GM23338 (cell line): ENCODE measurements around the gene SP140L. TPM values are rescaled to one million over a fixed set of nuclear protein-coding genes. Genes with fewer than 3 reads are reported as not detected.

ENCODE experiments used
- CREB1 ChIP-seq: fragments of 250-450 bp; sonication (Bioruptor Pico); IDR thresholded peaks from 2 replicates; pipeline ENCODE4 v1.5.0; 2020; ENCODE audit warnings: low read depth, mild to moderate bottlenecking, moderate library complexity
- CTCF ChIP-seq, 2 experiments: fragments of 200-600 bp in 1 of 2; sonication (generic) in 1 of 2; conservative IDR thresholded peaks; 2 replicates each; pipeline versions ENCODE4 v1.5.1 to v1.6.1; 2016 to 2017; ENCODE audit warnings: antibody characterized with exemption in 2 of 2, low read depth in 2 of 2, mild to moderate bottlenecking in 2 of 2, moderate library complexity in 1 of 2
- EZH2phosphoT487 ChIP-seq: fragments of 200-600 bp; sonication (generic); IDR thresholded peaks from one replicate; pipeline ENCODE4 v1.8.1; 2018; ENCODE audit warnings: antibody characterized with exemption; ENCODE audit not compliant: unreplicated experiment
- JUNB ChIP-seq: IDR thresholded peaks from one replicate; pipeline ENCODE4 v1.6.1; 2016; ENCODE audit warnings: antibody characterized with exemption; ENCODE audit not compliant: unreplicated experiment
- NANOG ChIP-seq: IDR thresholded peaks from 2 replicates; pipeline ENCODE4 v1.6.1; 2016; ENCODE audit warnings: antibody characterized with exemption, borderline replicate concordance
- ZNF114 ChIP-seq: fragments of 250-450 bp; sonication (Bioruptor Pico); IDR thresholded peaks from 2 replicates; pipeline ENCODE4 v1.5.0; 2020; ENCODE audit warnings: mild to moderate bottlenecking, moderate library complexity
- ZNF331 ChIP-seq: fragments of 250-450 bp; sonication (Bioruptor Pico); IDR thresholded peaks from 2 replicates; pipeline ENCODE4 v1.5.0; 2020; ENCODE audit warnings: low read depth, mild to moderate bottlenecking, moderate library complexity
- polyA plus RNA-seq: library from polyadenylated mRNA; unstranded; fragments of >200 nt; fragmentation: Nextera tagmentation; extraction: Ambion mirVana; gene quantifications from 2 replicates; pipeline ENCODE4 v1.2.1, GENCODE V29; 2016
- total RNA-seq: library from RNA; depleted of rRNA; stranded (reverse); fragments of >200 nt; shearing (Covaris generic); gene quantifications from 2 replicates; pipeline ENCODE4 v1.2.3, GENCODE V29; 2014
- TF ChIP-seq, protein P1 (sequence below): fragments of 250-450 bp; sonication (Bioruptor Pico); IDR thresholded peaks from 2 replicates; pipeline ENCODE4 v1.5.0; 2020; ENCODE audit warnings: mild to moderate bottlenecking, moderate library complexity

The SP140L gene
- total and polyA plus RNA-seq, 2 experiments from 2014 or later: 1.3 to 1.7 TPM

GRCh38 chr2:230325316-230326243, 1.4 kb upstream of the SP140L start (continued):
- TF ChIP-seq, protein P1, sequence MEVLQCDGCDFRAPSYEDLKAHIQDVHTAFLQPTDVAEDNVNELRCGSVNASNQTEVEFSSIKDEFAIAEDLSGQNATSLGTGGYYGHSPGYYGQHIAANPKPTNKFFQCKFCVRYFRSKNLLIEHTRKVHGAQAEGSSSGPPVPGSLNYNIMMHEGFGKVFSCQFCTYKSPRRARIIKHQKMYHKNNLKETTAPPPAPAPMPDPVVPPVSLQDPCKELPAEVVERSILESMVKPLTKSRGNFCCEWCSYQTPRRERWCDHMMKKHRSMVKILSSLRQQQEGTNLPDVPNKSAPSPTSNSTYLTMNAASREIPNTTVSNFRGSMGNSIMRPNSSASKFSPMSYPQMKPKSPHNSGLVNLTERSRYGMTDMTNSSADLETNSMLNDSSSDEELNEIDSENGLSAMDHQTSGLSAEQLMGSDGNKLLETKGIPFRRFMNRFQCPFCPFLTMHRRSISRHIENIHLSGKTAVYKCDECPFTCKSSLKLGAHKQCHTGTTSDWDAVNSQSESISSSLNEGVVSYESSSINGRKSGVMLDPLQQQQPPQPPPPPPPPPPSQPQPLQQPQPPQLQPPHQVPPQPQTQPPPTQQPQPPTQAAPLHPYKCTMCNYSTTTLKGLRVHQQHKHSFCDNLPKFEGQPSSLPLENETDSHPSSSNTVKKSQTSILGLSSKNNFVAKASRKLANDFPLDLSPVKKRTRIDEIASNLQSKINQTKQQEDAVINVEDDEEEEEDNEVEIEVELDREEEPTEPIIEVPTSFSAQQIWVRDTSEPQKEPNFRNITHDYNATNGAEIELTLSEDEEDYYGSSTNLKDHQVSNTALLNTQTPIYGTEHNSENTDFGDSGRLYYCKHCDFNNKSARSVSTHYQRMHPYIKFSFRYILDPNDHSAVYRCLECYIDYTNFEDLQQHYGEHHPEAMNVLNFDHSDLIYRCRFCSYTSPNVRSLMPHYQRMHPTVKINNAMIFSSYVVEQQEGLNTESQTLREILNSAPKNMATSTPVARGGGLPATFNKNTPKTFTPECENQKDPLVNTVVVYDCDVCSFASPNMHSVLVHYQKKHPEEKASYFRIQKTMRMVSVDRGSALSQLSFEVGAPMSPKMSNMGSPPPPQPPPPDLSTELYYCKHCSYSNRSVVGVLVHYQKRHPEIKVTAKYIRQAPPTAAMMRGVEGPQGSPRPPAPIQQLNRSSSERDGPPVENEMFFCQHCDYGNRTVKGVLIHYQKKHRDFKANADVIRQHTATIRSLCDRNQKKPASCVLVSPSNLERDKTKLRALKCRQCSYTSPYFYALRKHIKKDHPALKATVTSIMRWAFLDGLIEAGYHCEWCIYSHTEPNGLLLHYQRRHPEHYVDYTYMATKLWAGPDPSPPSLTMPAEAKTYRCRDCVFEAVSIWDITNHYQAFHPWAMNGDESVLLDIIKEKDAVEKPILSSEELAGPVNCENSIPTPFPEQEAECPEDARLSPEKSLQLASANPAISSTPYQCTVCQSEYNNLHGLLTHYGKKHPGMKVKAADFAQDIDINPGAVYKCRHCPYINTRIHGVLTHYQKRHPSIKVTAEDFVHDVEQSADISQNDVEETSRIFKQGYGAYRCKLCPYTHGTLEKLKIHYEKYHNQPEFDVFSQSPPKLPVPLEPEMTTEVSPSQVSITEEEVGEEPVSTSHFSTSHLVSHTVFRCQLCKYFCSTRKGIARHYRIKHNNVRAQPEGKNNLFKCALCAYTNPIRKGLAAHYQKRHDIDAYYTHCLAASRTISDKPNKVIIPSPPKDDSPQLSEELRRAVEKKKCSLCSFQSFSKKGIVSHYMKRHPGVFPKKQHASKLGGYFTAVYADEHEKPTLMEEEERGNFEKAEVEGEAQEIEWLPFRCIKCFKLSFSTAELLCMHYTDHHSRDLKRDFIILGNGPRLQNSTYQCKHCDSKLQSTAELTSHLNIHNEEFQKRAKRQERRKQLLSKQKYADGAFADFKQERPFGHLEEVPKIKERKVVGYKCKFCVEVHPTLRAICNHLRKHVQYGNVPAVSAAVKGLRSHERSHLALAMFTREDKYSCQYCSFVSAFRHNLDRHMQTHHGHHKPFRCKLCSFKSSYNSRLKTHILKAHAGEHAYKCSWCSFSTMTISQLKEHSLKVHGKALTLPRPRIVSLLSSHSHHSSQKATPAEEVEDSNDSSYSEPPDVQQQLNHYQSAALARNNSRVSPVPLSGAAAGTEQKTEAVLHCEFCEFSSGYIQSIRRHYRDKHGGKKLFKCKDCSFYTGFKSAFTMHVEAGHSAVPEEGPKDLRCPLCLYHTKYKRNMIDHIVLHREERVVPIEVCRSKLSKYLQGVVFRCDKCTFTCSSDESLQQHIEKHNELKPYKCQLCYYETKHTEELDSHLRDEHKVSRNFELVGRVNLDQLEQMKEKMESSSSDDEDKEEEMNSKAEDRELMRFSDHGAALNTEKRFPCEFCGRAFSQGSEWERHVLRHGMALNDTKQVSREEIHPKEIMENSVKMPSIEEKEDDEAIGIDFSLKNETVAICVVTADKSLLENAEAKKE (CRISPR knock-in tag): no peak
- no peak for TF ChIP-seq CTCF (conservative IDR thresholded peaks at IDR 0.05; ENCODE audit: low read depth in 2 of 2)
- no peak for TF ChIP-seq EZH2phosphoT487
- no peak for TF ChIP-seq ZNF331 (CRISPR knock-in tag)
- TF ChIP-seq ZNF114: no peak
- no peak for TF ChIP-seq JUNB
- TF ChIP-seq CREB1 (CRISPR knock-in tag): no peak
- TF ChIP-seq NANOG: no peak
